Activated naive CD8-positive, alpha-beta T cell treated with anti-CD3 and anti-CD28 coated beads, Interleukin-2, amount 10 ng/mL, durations not matched to agents 7 days and 5 days (primary cell): ENCODE measurements around the gene IPO4. TPM values are rescaled to one million over a fixed set of nuclear protein-coding genes. Genes with fewer than 3 reads are reported as not detected.
A peak's percentile ranks its signal among the peaks of the same experiment; 100 is the strongest.

Source experiments
- ATAC-seq: fragments of 150-1000 bp; cut with Tn5 transposase; one replicate; pipeline ENCODE4 v1.10.0; 2021; ENCODE audit warnings: low read depth, moderate library complexity
- POLR2A ChIA-PET: fragments of 350-600 bp; sonication (Branson Sonifier 250); formaldehyde crosslinking; loops from one replicate; lab custom pipeline; 2021; ENCODE audit warnings: antibody characterized with exemption; lab: Charles Lee
- DNase-seq: peaks from one replicate; pipeline ENCODE4 v3.0.0; 2021
- H3K27ac Mint-ChIP-seq: one replicate; pipeline ENCODE4 v1.8.0; 2022; ENCODE audit warnings: mild to moderate bottlenecking, mixed read lengths
- H3K27me3 Mint-ChIP-seq: one replicate; pipeline ENCODE4 v1.8.0; 2022; ENCODE audit warnings: mild to moderate bottlenecking, moderate library complexity, mixed read lengths
- H3K36me3 Mint-ChIP-seq: one replicate; pipeline ENCODE4 v1.8.0; 2021; ENCODE audit warnings: mild to moderate bottlenecking, mixed read lengths
- H3K4me1 Mint-ChIP-seq: one replicate; pipeline ENCODE4 v1.8.0; 2021; ENCODE audit warnings: mixed read lengths
- H3K4me3 Mint-ChIP-seq: one replicate; pipeline ENCODE4 v1.8.0; 2022; ENCODE audit warnings: mild to moderate bottlenecking, moderate library complexity, mixed read lengths
- H3K9me3 Mint-ChIP-seq: one replicate; pipeline ENCODE4 v1.8.0; 2021; ENCODE audit warnings: mixed read lengths
- total RNA-seq, 2 experiments: library from RNA; stranded (reverse); gene quantifications; one replicate each; pipeline ENCODE4 v1.2.3, GENCODE V29; 2021

Gene IPO4
- total RNA-seq, 2 experiments from 2014 or later: 32.2 to 33.0 TPM

DNA sequence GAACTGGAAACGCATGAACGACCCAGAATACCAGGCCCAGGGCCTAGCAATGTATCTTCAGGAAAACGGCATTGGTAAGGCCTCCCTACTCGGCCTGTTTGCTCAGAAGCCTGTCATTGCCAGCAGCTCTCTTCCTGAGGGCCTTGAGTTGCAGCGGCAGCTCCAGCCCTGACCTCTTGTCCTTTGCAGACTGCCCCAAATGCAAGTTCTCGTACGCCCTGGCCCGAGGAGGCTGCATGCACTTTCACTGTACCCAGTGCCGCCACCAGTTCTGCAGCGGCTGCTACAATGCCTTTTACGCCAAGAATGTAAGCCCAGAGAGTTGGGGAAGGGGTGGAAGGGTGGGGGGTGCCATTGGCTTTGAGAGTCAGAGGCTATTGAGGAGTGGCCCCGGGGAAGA, 31.3 kb downstream of the IPO4 start:
- POLR2A ChIA-PET: interaction anchor here (4.1 kb wide), 1 partner anchor 11 kb away, joined by 25 read pairs; the partner anchor contains the start of genes PSME2 and RNF31
- Mint-ChIP-seq H3K4me1 (peaks cover 24% of the 10 kb centered on the region), H3K27ac (peak overlapping the region; percentile 63), H3K9me3 (no peaks in the 10 kb centered on the region), H3K36me3 (peaks cover 60% of the 10 kb centered on the region), H3K4me3 (no peak overlapping the region), H3K27me3 (no peaks in the 10 kb centered on the region)
- ATAC-seq: no peak
- DNase-seq: no peak

DNA sequence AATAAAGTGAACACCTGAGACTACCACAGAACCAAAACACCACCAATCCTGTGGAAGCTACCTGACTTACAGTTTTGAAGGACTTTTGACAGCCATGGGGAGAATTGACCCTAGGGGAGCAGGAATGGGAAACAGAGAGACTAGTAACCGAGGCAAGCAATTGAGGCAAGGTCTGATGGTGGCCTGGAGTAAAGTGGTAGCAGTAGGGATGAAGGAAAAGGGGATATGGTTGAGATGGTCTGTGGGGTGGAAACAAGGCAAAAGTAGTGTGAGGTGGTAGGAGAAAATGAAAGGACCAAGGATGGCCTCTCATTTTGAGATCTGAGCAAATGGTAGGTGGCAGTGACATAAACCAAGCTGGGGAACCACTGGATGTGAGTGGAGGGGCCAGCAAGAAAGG, 31.8 kb downstream of the IPO4 start:
- POLR2A ChIA-PET: interaction anchor here (1.2 to 4.1 kb wide), 2 partner anchors 10 to 20 kb away, joined by 3 to 25 read pairs; partner anchors contain the start of genes PSME1, PSME2 and RNF31
- Mint-ChIP-seq H3K4me3 (no peak overlapping the region), H3K27ac (peak overlapping the region; percentile 76), H3K27me3 (no peaks in the 10 kb centered on the region), H3K36me3 (peaks cover 58% of the 10 kb centered on the region), H3K9me3 (no peaks in the 10 kb centered on the region), H3K4me1 (peaks cover 22% of the 10 kb centered on the region)
- ATAC-seq: no peak
- DNase-seq: no peak

DNA sequence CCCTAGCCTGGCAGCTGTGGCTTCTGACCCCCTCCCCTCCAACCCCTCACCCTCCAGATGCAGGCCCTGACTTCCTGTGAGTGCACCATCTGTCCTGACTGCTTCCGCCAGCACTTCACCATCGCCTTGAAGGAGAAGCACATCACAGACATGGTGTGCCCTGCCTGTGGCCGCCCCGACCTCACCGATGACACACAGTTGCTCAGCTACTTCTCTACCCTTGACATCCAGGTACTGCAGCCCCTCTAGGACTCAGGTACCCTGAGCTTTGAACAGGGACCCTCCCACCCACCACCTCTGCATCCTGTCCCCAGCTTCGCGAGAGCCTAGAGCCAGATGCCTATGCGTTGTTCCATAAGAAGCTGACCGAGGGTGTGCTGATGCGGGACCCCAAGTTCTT, 33.5 kb downstream of the IPO4 start:
- Mint-ChIP-seq H3K27ac (peak overlapping the region; percentile 46), H3K4me1 (peaks cover 15% of the 10 kb centered on the region), H3K36me3 (peaks cover 55% of the 10 kb centered on the region), H3K9me3 (no peaks in the 10 kb centered on the region), H3K4me3 (no peak overlapping the region), H3K27me3 (no peaks in the 10 kb centered on the region)
- DNase-seq: no peak
- ATAC-seq: no peak
- POLR2A ChIA-PET: interaction anchor here (1.2 to 4.1 kb wide), 3 partner anchors 8 to 19 kb away, joined by 3 to 25 read pairs (median 3); partner anchors contain the start of genes PSME1, PSME2 and RNF31

DNA sequence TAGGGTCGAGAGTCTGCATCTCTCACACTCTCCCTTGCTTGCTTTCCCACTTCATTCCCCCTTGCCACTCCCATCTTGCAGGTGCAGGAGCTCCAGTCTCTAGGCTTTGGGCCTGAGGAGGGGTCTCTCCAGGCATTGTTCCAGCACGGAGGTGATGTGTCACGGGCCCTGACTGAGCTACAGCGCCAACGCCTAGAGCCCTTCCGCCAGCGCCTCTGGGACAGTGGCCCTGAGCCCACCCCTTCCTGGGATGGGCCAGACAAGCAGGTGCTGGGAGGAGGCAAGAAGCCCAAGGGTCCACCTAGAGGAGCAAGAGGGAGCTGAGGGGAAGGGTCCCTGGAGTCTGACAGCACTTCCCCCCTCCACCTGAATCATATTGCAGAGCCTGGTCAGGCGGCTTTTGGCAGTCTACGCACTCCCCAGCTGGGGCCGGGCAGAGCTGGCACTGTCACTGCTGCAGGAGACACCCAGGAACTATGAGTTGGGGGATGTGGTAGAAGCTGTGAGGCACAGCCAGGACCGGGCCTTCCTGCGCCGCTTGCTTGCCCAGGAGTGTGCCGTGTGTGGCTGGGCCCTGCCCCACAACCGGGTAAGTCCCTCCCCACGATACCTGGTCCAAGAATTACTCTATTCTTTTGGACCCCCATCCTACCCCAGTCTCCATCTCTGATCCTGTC, 37.1 kb downstream of the IPO4 start:
- peaks cover 29% of the 10 kb centered on the region for H3K4me1 Mint-ChIP-seq
- POLR2A ChIA-PET: interaction anchor here (0.8 to 14.1 kb wide), 6 partner anchors 10 to 278 kb away, joined by 3 to 347 read pairs (median 3); partner anchors contain the start of genes CBLN3, DCAF11, EMC9 and IRF9
- H3K9me3 Mint-ChIP-seq: no peaks in the 10 kb centered on the region
- no peak for DNase-seq
- ATAC-seq: no peak
- peak overlapping the region; percentile 56 for H3K27ac Mint-ChIP-seq
- peaks cover 41% of the 10 kb centered on the region for H3K36me3 Mint-ChIP-seq
- H3K27me3 Mint-ChIP-seq: no peaks in the 10 kb centered on the region
- no peak overlapping the region for H3K4me3 Mint-ChIP-seq

DNA sequence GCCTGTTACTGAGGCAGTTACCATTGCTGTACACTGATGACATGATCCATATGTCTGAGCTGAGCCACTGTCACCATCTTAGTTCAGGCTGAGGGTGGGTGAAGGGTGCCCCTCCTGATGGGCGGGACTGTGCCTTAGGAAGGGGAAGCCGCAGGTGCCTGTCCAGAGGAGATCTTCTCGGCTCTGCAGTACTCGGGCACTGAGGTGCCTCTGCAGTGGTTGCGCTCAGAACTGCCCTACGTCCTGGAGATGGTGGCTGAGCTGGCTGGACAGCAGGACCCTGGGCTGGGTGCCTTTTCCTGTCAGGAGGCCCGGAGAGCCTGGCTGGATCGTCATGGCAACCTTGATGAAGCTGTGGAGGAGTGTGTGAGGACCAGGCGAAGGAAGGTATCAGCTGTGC, 37.6 kb downstream of the IPO4 start:
- H3K27me3 Mint-ChIP-seq: no peaks in the 10 kb centered on the region
- H3K4me1 Mint-ChIP-seq: peaks cover 29% of the 10 kb centered on the region
- H3K9me3 Mint-ChIP-seq: no peaks in the 10 kb centered on the region
- POLR2A ChIA-PET: interaction anchor here (0.7 to 14.1 kb wide), 7 partner anchors 10 to 279 kb away, joined by 3 to 347 read pairs (median 3); partner anchors contain the start of genes CBLN3, DCAF11, EMC9 and IRF9
- no peak overlapping the region for H3K4me3 Mint-ChIP-seq
- no peak overlapping the region for H3K27ac Mint-ChIP-seq
- no peak for DNase-seq
- no peak for ATAC-seq
- H3K36me3 Mint-ChIP-seq: peaks cover 41% of the 10 kb centered on the region

DNA sequence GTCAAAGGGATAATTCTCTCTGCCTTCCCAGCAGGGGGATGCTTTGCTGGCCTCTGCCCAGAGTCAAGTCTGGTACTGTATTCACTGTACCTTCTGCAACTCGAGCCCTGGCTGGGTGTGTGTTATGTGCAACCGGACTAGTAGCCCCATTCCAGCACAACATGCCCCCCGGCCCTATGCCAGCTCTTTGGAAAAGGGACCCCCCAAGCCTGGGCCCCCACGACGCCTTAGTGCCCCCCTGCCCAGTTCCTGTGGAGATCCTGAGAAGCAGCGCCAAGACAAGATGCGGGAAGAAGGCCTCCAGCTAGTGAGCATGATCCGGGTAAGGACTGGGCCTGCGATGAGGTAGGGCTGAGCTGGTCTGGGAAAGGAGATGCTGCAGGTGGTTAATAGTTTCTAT, 38.0 kb downstream of the IPO4 start:
- Mint-ChIP-seq H3K27me3 (no peaks in the 10 kb centered on the region), H3K27ac (peak overlapping the region; percentile 75), H3K4me1 (peaks cover 32% of the 10 kb centered on the region), H3K36me3 (peaks cover 38% of the 10 kb centered on the region), H3K4me3 (no peak overlapping the region), H3K9me3 (no peaks in the 10 kb centered on the region)
- no peak for ATAC-seq
- POLR2A ChIA-PET: interaction anchor here (0.7 to 14.1 kb wide), 5 partner anchors 10 to 227 kb away, joined by 3 to 347 read pairs (median 6); partner anchors contain the start of genes DCAF11, EMC9, IRF9 and NRL
- no peak for DNase-seq

DNA sequence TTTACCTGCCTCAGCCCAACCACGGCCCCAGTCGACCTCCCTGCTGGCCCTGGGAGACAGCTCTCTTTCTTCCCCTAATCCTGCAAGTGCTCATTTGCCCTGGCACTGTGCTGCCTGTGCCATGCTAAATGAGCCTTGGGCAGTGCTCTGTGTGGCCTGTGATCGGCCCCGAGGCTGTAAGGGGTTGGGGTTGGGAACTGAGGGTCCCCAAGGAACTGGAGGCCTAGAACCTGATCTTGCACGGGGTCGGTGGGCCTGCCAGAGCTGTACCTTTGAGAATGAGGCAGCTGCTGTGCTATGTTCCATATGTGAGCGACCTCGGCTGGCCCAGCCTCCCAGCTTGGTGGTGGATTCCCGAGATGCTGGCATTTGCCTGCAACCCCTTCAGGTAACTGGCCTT, 38.6 kb downstream of the IPO4 start:
- peaks cover 39% of the 10 kb centered on the region for H3K36me3 Mint-ChIP-seq
- no peak overlapping the region for H3K4me3 Mint-ChIP-seq
- peaks cover 37% of the 10 kb centered on the region for H3K4me1 Mint-ChIP-seq
- no peak overlapping the region for H3K27ac Mint-ChIP-seq
- no peak for ATAC-seq
- POLR2A ChIA-PET: interaction anchor here (0.6 to 14.1 kb wide), 5 partner anchors 9 to 36 kb away, joined by 3 to 347 read pairs (median 6); partner anchors contain the start of genes DCAF11, EMC9, IRF9 and NRL
- DNase-seq: no peak
- no peaks in the 10 kb centered on the region for H3K9me3 Mint-ChIP-seq
- H3K27me3 Mint-ChIP-seq: no peaks in the 10 kb centered on the region

DNA sequence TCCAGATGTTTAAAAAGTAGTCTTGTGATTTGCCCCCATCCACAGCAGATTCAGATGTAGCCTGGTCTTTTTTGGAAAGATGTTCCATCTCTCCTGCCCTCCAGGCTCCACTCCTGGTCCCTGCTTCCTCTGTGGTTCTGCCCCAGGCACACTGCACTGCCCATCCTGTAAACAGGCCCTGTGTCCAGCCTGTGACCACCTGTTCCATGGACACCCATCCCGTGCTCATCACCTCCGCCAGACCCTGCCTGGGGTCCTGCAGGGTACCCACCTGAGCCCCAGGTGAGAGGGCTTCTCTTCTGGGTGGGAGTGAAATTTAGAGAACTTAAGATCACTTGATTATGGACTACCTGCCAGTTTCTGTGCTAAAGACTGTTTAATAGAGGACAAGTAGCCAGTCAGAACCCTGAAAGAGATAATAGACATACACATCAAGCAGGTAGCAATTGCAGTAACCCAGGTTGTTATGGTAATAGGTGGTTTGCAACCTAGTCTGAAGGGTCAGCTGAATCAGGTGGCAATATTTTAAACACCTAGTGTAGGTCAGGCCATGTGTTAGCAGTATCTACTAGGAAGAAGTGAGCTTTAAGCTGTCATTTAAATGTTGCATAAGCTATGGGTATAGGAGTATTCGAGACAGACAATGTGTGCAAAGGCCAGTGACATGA, 39.2 kb downstream of the IPO4 start:
- no peaks in the 10 kb centered on the region for H3K9me3 Mint-ChIP-seq
- DNase-seq: no peak
- peaks cover 36% of the 10 kb centered on the region for H3K36me3 Mint-ChIP-seq
- peak overlapping the region; percentile 91 for H3K27ac Mint-ChIP-seq
- H3K4me3 Mint-ChIP-seq: peak overlapping the region; percentile 94
- H3K4me1 Mint-ChIP-seq: peaks cover 37% of the 10 kb centered on the region
- POLR2A ChIA-PET: interaction anchor here (0.6 to 14.1 kb wide), 8 partner anchors 9 to 54 kb away, joined by 3 to 347 read pairs (median 24); partner anchors contain the start of genes DCAF11, EMC9, IRF9 and NRL
- H3K27me3 Mint-ChIP-seq: no peaks in the 10 kb centered on the region
- no peak for ATAC-seq

DNA sequence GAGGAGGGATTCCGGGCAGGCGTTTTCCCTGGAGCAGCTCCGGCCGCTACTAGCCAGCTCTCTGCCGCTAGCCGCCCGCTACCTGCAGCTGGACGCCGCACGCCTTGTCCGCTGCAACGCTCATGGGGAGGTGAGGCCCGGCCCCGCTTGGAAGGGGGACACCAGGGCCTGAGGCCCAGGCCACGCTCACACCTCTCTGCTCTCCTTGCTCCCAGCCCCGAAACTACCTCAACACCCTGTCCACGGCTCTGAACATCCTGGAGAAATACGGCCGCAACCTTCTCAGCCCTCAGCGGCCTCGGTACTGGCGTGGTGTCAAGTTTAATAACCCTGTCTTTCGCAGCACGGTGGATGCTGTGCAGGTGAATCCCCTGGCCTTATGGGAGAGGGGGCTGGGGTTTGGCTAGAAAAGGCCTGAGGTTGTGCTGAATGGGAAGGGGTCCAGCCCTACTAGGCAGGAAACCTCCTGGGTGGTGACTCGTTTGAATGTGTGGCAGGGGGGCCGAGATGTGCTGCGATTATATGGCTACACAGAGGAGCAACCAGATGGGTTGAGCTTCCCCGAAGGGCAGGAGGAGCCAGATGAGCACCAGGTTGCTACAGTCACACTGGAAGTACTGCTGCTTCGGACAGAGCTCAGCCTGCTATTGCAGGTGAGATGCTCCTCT, 40.7 kb downstream of the IPO4 start:
- Mint-ChIP-seq H3K27ac (peak overlapping the region; percentile 91), H3K27me3 (no peaks in the 10 kb centered on the region), H3K9me3 (no peaks in the 10 kb centered on the region), H3K4me1 (peaks cover 51% of the 10 kb centered on the region), H3K36me3 (peaks cover 44% of the 10 kb centered on the region), H3K4me3 (peak overlapping the region; percentile 94)
- no peak for ATAC-seq
- DNase-seq: no peak
- POLR2A ChIA-PET: interaction anchor here (0.9 to 14.1 kb wide), 15 partner anchors 9 to 123 kb away, joined by 3 to 347 read pairs (median 11); partner anchors contain the start of genes DCAF11, IPO4, IRF9 and MDP1

DNA sequence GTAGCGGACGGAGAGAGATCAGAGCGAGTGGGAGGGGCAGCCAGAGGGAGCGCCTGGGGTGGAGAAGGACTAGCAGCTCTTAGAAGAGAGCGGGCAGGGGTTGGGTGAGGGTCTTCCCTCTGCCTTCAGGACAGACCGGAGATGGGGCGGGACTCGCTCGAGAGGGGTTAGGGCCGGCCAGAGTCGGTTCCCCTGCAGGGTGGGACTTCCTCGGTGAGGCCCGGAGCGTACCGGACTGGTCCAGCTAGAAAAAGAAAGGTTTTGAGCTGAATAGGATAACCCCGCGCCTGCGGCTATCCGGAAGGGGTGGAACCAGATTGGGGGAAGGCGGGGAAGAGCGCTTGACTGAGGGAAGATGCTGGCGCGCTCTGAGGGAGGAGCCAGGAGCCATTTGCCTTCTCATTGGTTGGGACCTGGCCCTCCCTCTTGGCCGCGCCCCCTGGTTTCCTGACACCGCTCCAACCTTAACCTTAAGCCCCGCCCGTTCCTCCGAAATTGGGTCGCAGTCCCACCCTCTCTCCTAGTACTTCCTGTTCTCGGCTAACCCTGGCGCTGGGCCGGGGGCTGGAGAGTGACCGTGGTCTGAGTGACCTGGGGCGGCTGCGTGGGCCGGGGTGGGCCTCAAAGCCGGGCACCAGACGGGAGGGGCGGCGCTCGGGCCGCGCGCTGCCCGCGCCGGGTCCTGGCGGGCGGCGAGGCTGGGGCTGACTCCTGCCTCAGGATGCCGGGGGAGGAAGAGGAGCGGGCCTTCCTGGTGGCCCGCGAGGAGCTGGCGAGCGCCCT, 41.4 kb downstream of the IPO4 start, which contains the start of gene RNF31:
RNF31 (plus strand) TSS at position 521 of the 783 bp plus-strand sequence; CDS start at position 722, 201 bp downstream.
- Mint-ChIP-seq H3K4me1 (peaks cover 54% of the 10 kb centered on the region), H3K27me3 (no peaks in the 10 kb centered on the region), H3K36me3 (peaks cover 44% of the 10 kb centered on the region), H3K4me3 (peak within 1 kb of the TSS; percentile 94), H3K9me3 (no peaks in the 10 kb centered on the region), H3K27ac (peak within 1 kb of the TSS; percentile 96)
- peak; percentile 95 for DNase-seq
- POLR2A ChIA-PET: interaction anchor here (0.8 to 14.1 kb wide), 24 partner anchors 9 to 283 kb away, joined by 3 to 347 read pairs (median 8); partner anchors contain the start of genes CBLN3, CHMP4A, DCAF11 and IPO4
- peak; percentile 82 for ATAC-seq

DNA sequence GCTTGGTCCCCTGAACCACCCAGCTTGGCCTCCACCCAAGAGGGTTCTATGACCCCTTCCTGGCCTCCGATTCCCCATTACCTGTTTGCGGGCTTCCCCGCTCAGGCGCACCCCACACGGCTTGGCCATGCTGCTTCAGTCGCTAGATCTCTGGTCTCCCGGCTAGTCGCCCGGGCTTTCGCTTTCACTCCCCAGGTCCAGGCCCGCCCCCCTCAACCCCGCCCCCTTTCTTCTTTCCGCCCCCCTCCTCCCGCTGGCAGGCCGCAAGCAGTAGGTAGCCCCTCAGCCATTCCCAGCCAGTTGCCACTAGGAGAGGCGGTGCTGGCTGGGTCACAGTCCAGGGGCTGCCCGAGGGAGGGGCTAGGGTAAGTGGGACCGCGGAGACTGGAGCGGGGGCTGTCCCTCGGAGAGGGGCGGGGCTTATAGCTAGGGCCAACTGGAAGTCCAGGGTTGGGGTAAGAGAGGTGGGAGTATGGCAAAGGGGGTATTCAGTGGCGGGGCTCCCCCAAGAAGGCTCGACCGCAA, 42.1 kb downstream of the IPO4 start, which contains the start of gene PSME2:
PSME2 (minus strand) TSS at position 158 of the 525 bp plus-strand sequence; CDS start at position 129, 29 bp downstream.
- peak; percentile 90 for DNase-seq
- Mint-ChIP-seq H3K36me3 (peaks cover 42% of the 10 kb centered on the region), H3K27me3 (no peaks in the 10 kb centered on the region), H3K4me3 (peak within 1 kb of the TSS; percentile 94), H3K9me3 (no peaks in the 10 kb centered on the region), H3K4me1 (peaks cover 56% of the 10 kb centered on the region), H3K27ac (peak within 1 kb of the TSS; percentile 96)
- POLR2A ChIA-PET: interaction anchor here (0.8 to 14.1 kb wide), 21 partner anchors 10 to 283 kb away, joined by 3 to 347 read pairs (median 10); partner anchors contain the start of genes CBLN3, CHMP4A, DCAF11 and IPO4
- ATAC-seq: peak; percentile 69
